Measurements from ENCODE around the gene SF1.

- no peak for TF ChIP-seq CTCF (IDR thresholded peaks at IDR 0.05; ENCODE audit: control extremely low read depth in 1 of 3, insufficient read depth in 1 of 3, low read depth in 1 of 3, low read length in 3 of 3)
- TF ChIP-seq POLR2A (IDR thresholded peaks at IDR 0.05; ENCODE audit: control extremely low read depth in 1 of 2, low read depth in 2 of 2, low read length in 2 of 2), result no peak
- TF ChIP-seq E2F6 (IDR thresholded peaks at IDR 0.05), result peak; percentile 55
Measured at GRCh38 chr11:64715756-64716472, 62.4 kb downstream of the SF1 start.

Data from H1 (cell line).